ENCODE data around the gene ABCG8. TPM values are rescaled to one million over a fixed set of nuclear protein-coding genes. Genes with fewer than 3 reads are reported as not detected.

The ABCG8 gene
- total and polyA plus RNA-seq, 2 donors (not counting 3 experiments of a cell fraction or from before 2014, with no cell fraction given), result not detected

DNA sequence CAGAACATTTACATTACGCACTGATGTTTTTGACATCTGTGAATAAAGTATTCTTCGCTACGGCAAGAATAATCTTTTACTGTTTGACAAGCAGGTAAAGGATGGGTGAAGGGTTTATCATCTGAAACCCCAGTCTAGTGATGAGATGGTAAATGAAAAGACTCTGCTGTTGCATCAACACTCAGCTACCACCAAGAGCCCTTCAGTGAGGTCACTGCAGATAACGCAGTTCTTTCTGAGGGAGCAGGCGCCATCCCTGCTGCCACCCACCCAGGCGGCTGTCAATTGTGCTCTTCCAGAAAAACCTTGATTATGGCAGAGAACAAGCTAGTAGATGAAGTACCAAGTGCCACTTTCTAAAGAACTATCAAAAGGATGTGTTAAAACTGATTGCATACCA is 58.7 kb downstream of the ABCG8 start:
- no TSS peak for BruUV-seq (replicated peaks)
- dilution Hi-C loops (cut with MboI; ENCODE audit: extremely low pct_ligation_motif_present, low sequenced_read_pairs), result no loop called here
- ChIA-PET CTCF (interaction anchor here (1.7 kb wide), 1 partner anchor 9 kb away, joined by 4 read pairs; no protein-coding TSS in a partner anchor), POLR2A (no interaction called here)
- TF ChIP-seq CTCF (IDR thresholded peaks at IDR 0.05; ENCODE audit: extremely low read depth in 1 of 2, insufficient read depth in 1 of 2, low read depth in 1 of 2, low read length in 2 of 2), result no peak
- TF ChIP-seq EZH2 (IDR thresholded peaks at IDR 0.05; ENCODE audit: borderline replicate concordance, low read depth, low read length, severe bottlenecking), result no peak
- TF ChIP-seq GATA2 (IDR thresholded peaks at IDR 0.05; ENCODE audit: insufficient read depth, insufficient read length, low read depth, low read length), result no peak
- no peak for TF ChIP-seq POLR2A (IDR thresholded peaks at IDR 0.05; ENCODE audit: low read depth, low read length)
- TF ChIP-seq POLR2AphosphoS5 (IDR thresholded peaks at IDR 0.05; ENCODE audit: insufficient read depth, low read depth, low read length), result no peak
- TF ChIP-seq JUN (IDR thresholded peaks at IDR 0.05; ENCODE audit: borderline replicate concordance, insufficient read depth, insufficient read length, low read depth), result no peak
- TF ChIP-seq FOS (IDR thresholded peaks at IDR 0.05; ENCODE audit: borderline replicate concordance, insufficient read depth, low read length), result no peak
- TF ChIP-seq, protein P1, sequence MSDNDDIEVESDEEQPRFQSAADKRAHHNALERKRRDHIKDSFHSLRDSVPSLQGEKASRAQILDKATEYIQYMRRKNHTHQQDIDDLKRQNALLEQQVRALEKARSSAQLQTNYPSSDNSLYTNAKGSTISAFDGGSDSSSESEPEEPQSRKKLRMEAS (IDR thresholded peaks at IDR 0.05; ENCODE audit: insufficient read depth, insufficient read length), result no peak
- no peak for TF ChIP-seq MYC (IDR thresholded peaks at IDR 0.05; ENCODE audit: low read depth, low read length)
- H3K4me2 ChIP-seq (ENCODE audit: insufficient read depth, low read length), result no peak overlapping the region
- H3K27ac ChIP-seq (ENCODE audit: insufficient read depth, low read depth, low read length), result no peak overlapping the region
- H3K9me3 ChIP-seq (replicated peaks; ENCODE audit: control insufficient read depth, insufficient read depth, low read length), result no peaks in the 10 kb centered on the region
- H3K36me3 ChIP-seq (ENCODE audit: control insufficient read depth in 2 of 2, extremely low read depth in 1 of 2, insufficient read depth in 2 of 2, low read length in 2 of 2), result peaks cover 11 to 13% of the 10 kb centered on the region in 2 experiments
- no peaks in the 10 kb centered on the region for H4K20me1 ChIP-seq (replicated peaks; ENCODE audit: control insufficient read depth, extremely low read depth, insufficient read depth, low read length)
- DNase-seq (ENCODE audit: low read depth, low spot score), result no peak
- no peak for FAIRE-seq
- H3K27me3 ChIP-seq (ENCODE audit: control insufficient read depth in 2 of 2, insufficient read depth in 2 of 2, low read length in 2 of 2), result no peaks in the 10 kb centered on the region
- H3K4me3 ChIP-seq (replicated peaks in 1 of 3; ENCODE audit: insufficient read depth in 1 of 3, low read depth in 1 of 3, low read length in 3 of 3), result no peak overlapping the region
- intact Hi-C loops (cut with micrococcal nuclease), result no loop called here
- no peaks in the 10 kb centered on the region for H3K9me1 ChIP-seq (replicated peaks; ENCODE audit: control insufficient read depth, extremely low read depth, insufficient read depth, low read length)
- no peak overlapping the region for H3K9ac ChIP-seq (replicated peaks; ENCODE audit: extremely low read depth, insufficient read depth, low read length)
- H2AFZ ChIP-seq (ENCODE audit: low read depth, low read length), result no peak overlapping the region
- H3K79me2 ChIP-seq (ENCODE audit: control insufficient read depth, insufficient read depth, low read length), result no peaks in the 10 kb centered on the region
- H3K4me1 ChIP-seq (ENCODE audit: control insufficient read depth, extremely low read depth, insufficient read depth, low read length), result no peaks in the 10 kb centered on the region
